ENCODE data around the gene ERCC5.

ERCC5 gene

DNA sequence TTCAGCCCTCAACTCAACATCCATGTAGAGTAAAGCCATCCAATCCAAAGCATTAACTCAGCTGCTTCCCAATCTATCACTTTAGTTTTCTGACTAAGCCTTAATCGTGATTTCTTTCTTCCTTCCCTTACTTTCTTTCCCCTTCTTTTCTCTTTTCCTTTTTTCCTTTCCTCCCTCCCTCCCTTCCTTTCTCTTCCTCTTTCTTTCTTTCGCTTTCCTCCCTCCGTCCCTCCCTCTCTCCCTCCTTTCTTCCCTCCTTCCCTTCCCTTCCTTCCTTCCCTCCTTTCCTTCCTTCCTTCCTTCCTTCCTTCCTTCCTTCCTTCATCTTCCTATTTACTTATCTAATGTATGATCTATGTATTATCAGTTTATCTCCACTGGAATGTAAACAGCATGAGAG lies 71.2 kb downstream of the ERCC5 start:
- DNase-seq (ENCODE audit: low read depth): no peak

GRCh38 chr13:102922184-102922583 lies 76.4 kb downstream of the ERCC5 start:
- no peak for DNase-seq (ENCODE audit: low read depth)
